Measurements from ENCODE around the gene TNFRSF13B.

- TF ChIP-seq, protein P1, sequence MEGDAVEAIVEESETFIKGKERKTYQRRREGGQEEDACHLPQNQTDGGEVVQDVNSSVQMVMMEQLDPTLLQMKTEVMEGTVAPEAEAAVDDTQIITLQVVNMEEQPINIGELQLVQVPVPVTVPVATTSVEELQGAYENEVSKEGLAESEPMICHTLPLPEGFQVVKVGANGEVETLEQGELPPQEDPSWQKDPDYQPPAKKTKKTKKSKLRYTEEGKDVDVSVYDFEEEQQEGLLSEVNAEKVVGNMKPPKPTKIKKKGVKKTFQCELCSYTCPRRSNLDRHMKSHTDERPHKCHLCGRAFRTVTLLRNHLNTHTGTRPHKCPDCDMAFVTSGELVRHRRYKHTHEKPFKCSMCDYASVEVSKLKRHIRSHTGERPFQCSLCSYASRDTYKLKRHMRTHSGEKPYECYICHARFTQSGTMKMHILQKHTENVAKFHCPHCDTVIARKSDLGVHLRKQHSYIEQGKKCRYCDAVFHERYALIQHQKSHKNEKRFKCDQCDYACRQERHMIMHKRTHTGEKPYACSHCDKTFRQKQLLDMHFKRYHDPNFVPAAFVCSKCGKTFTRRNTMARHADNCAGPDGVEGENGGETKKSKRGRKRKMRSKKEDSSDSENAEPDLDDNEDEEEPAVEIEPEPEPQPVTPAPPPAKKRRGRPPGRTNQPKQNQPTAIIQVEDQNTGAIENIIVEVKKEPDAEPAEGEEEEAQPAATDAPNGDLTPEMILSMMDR (IDR thresholded peaks at IDR 0.05; ENCODE audit: low read length), result no peak
- no peak for TF ChIP-seq EZH2 (IDR thresholded peaks at IDR 0.05; ENCODE audit: borderline replicate concordance, low read length)
Observed at GRCh38 chr17:16941072-16942036, 30.6 kb downstream of the TNFRSF13B start.
